Naive thymus-derived CD4-positive, alpha-beta T cell (primary cell): ENCODE results near the gene UBA6. TPM values are rescaled to one million over a fixed set of nuclear protein-coding genes. Genes with fewer than 3 reads are reported as not detected.

Experiments
- ATAC-seq: fragments of 150-1000 bp; cut with Tn5 transposase; 2 replicates; pipeline ENCODE4 v1.10.0; 2021; ENCODE audit warnings: mild to moderate bottlenecking, moderate library complexity
- CTCF ChIA-PET: fragments of 350-600 bp; sonication (Branson Sonifier 250); formaldehyde crosslinking; loops from one replicate; lab custom pipeline; 2021; ENCODE audit warnings: antibody characterized with exemption; lab: Charles Lee
- POLR2A ChIA-PET: fragments of 350-600 bp; sonication (Branson Sonifier 250); formaldehyde crosslinking; loops from one replicate; lab custom pipeline; 2021; ENCODE audit warnings: antibody characterized with exemption, inconsistent platforms; lab: Charles Lee
- DNase-seq, 9 donors: peaks; one replicate each; pipeline versions ENCODE4 v3.0.0 to v3.0.0-alpha.2; 2020 to 2022; ENCODE audit warnings: mixed read lengths in 1 of 9
- H3K27ac ChIP-seq: one replicate; pipeline ENCODE4 v1.7.0; 2013; ENCODE audit warnings: mild to moderate bottlenecking, low read depth, low read length, moderate library complexity
- H3K27me3 ChIP-seq, 2 donors: one replicate each; pipeline ENCODE4 v1.7.0; 2013; ENCODE audit warnings: low read length in 2 of 2, mild to moderate bottlenecking in 2 of 2, moderate library complexity in 2 of 2; ENCODE audit not compliant: control insufficient read depth in 2 of 2, insufficient read depth in 2 of 2
- H3K36me3 ChIP-seq, 3 experiments: 1 replicate in 2 of 3; 2 replicates in 1 of 3; pipeline ENCODE4 v1.7.0; 2013; ENCODE audit warnings: low read length in 3 of 3, mild to moderate bottlenecking in 3 of 3, moderate library complexity in 1 of 3; ENCODE audit not compliant: insufficient read depth in 3 of 3, control insufficient read depth in 2 of 3
- H3K4me1 ChIP-seq, 2 donors: one replicate each; pipeline ENCODE4 v1.7.0; 2013; ENCODE audit warnings: low read length in 2 of 2, mild to moderate bottlenecking in 2 of 2, moderate library complexity in 1 of 2; ENCODE audit not compliant: control insufficient read depth in 2 of 2, insufficient read depth in 2 of 2
- H3K4me3 ChIP-seq: 2 replicates; pipeline ENCODE4 v1.7.0; 2013; ENCODE audit warnings: mild to moderate bottlenecking, low read length
- H3K9me3 ChIP-seq, 3 experiments: 1 replicate in 2 of 3; 2 replicates in 1 of 3; pipeline ENCODE4 v1.7.0; 2013; ENCODE audit warnings: low read length in 3 of 3; ENCODE audit not compliant: control insufficient read depth in 2 of 3
- H3K27ac Mint-ChIP-seq, 9 donors: one replicate each; pipeline ENCODE4 v1.8.0; 2020 to 2022; ENCODE audit warnings: mixed read lengths in 9 of 9, mild to moderate bottlenecking in 8 of 9, moderate library complexity in 5 of 9, inconsistent platforms in 2 of 9
- H3K27me3 Mint-ChIP-seq, 5 donors: one replicate each; pipeline ENCODE4 v1.8.0; 2021 to 2022; ENCODE audit warnings: mixed read lengths in 5 of 5, mild to moderate bottlenecking in 1 of 5
- H3K36me3 Mint-ChIP-seq, 5 donors: one replicate each; pipeline ENCODE4 v1.8.0; 2020 to 2022; ENCODE audit warnings: mixed read lengths in 5 of 5, mild to moderate bottlenecking in 3 of 5, inconsistent platforms in 1 of 5
- H3K4me1 Mint-ChIP-seq, 7 donors: one replicate each; pipeline ENCODE4 v1.8.0; 2020 to 2022; ENCODE audit warnings: mixed read lengths in 7 of 7, mild to moderate bottlenecking in 3 of 7, inconsistent platforms in 1 of 7
- H3K4me3 Mint-ChIP-seq, 10 donors: one replicate each; pipeline ENCODE4 v1.8.0; 2020 to 2022; ENCODE audit warnings: mild to moderate bottlenecking in 10 of 10, mixed read lengths in 10 of 10, moderate library complexity in 6 of 10, inconsistent platforms in 2 of 10
- H3K9me3 Mint-ChIP-seq, 11 donors: one replicate each; pipeline ENCODE4 v1.8.0; 2020 to 2022; ENCODE audit warnings: mixed read lengths in 11 of 11, mild to moderate bottlenecking in 4 of 11, inconsistent platforms in 1 of 11, moderate library complexity in 1 of 11
- intact Hi-C, 2 donors: fragments of 100-400 bp; cut with micrococcal nuclease; formaldehyde crosslinking; loops; one replicate each; pipeline ENCODE4 v1.15.1; 2023
- polyA plus RNA-seq, 2 donors: library from polyadenylated mRNA; unstranded; fragments of 300-500 nt; fragmentation: Illumina TruSeq; gene quantifications; one replicate each; pipeline ENCODE4 v1.2.3, GENCODE V29; 2021
- total RNA-seq, 6 experiments: library from RNA in 5 of 6; stranded (reverse) in 5 of 6; gene quantifications; 1 replicate in 5 of 6; 2 replicates in 1 of 6; pipeline ENCODE4 v1.2.3 and lab custom pipeline; 2021 to 2026

The UBA6 gene
- total and polyA plus RNA-seq, 7 experiments from 2014 or later: 14.9 to 84.4 (median 36.5) TPM

DNA sequence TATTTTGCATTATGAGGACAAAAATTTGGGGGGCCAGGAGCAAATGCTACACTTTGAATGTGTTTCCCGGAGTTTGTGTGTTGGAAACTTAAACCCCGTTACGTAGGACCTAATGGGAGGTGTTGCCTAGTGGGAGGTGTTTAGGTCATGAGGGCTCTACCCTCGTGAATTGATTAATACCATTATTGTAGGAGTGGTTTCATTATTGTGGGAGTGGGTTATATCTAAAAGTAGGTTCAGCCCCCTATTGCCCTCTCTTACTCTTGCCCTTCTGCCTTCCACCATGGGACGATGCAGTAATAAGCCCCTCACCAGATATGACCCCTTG lies 15.5 kb downstream of the UBA6 start:
- peaks cover 0 to 18% (median 0%) of the 10 kb centered on the region in 3 experiments for H3K36me3 ChIP-seq
- Mint-ChIP-seq H3K36me3 (peaks cover 0 to 46% (median 29%) of the 10 kb centered on the region in 5 donors), H3K4me1 (peaks cover 13 to 55% (median 43%) of the 10 kb centered on the region in 7 donors), H3K9me3 (peaks cover 0 to under 1% (median 0%) of the 10 kb centered on the region in 11 donors), H3K27ac (peak overlapping the region in 1 of 9 donors; percentile 80), H3K27me3 (no peaks in the 10 kb centered on the region), H3K4me3 (peak overlapping the region in 1 of 10 donors; percentile 52)
- ChIA-PET CTCF (no interaction called here), POLR2A (no interaction called here)
- DNase-seq (no peak), ATAC-seq (no peak)
- no peak overlapping the region for H3K27ac ChIP-seq
- no peaks in the 10 kb centered on the region for H3K9me3 ChIP-seq
- intact Hi-C loops: no loop called here
- H3K27me3 ChIP-seq: no peaks in the 10 kb centered on the region
- H3K4me3 ChIP-seq: no peak overlapping the region
- H3K4me1 ChIP-seq: no peaks in the 10 kb centered on the region

DNA sequence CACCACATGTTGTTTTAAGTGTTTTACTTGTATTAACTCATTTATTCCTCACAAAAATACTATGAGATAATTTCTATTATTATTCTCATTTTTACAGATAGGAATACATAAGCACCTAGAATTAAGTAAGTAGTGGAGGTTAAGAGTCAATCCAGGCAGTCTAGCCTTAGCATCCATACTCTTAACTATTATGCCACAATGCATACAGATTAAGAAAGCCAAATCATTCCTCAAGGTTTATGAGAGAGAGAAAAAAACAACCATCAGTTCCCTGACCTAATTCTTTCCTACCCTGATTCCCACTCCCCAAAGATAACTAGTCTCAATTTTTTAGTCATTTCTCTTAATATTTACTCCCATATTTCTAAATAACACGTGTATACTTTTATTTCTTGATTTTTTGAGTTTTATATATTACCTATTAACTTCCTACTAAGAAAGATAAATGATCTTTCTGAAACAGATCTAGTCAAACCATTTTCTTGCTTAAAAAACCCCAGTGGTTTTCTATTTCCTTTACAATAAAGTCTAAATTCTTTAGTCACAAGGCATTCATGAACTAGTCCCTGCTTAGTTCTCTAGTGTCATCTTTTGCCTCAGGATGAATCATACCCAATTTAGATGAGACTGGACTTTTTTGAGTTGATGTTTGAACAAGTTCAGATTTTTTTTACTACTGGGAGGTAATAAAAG lies 16.0 kb downstream of the UBA6 start:
- ATAC-seq (no peak), DNase-seq (no peak)
- ChIA-PET POLR2A (no interaction called here), CTCF (no interaction called here)
- Mint-ChIP-seq H3K4me3 (peak overlapping the region in 1 of 10 donors; percentile 52), H3K36me3 (peaks cover 0 to 44% (median 24%) of the 10 kb centered on the region in 5 donors), H3K4me1 (peaks cover 12 to 53% (median 37%) of the 10 kb centered on the region in 7 donors), H3K27ac (peak overlapping the region in 1 of 9 donors; percentile 80), H3K27me3 (no peaks in the 10 kb centered on the region), H3K9me3 (no peaks in the 10 kb centered on the region)
- H3K27ac ChIP-seq: no peak overlapping the region
- intact Hi-C loops: no loop called here
- H3K36me3 ChIP-seq: peaks cover 0 to 20% (median under 1%) of the 10 kb centered on the region in 3 experiments
- no peak overlapping the region for H3K4me3 ChIP-seq
- H3K27me3 ChIP-seq: no peaks in the 10 kb centered on the region
- no peaks in the 10 kb centered on the region for H3K9me3 ChIP-seq
- no peaks in the 10 kb centered on the region for H3K4me1 ChIP-seq

DNA sequence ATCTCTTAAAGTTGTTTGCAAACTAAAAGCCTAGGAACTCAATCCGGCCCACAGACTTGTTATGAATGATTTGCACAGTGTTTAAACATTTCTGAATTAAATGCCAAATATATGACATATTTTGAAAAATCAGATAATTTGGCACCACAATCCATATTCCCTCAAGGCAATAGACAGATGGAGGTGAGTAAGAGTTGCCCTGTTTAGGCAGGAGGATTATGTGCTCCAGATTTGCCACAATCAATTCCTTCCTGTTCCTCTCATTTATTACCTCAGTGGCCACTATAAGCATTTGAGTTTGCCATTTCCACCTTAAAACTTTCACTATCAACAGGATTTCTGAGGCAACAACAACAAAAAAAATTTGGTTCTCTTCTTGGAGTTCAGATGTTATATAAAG lies 18.7 kb downstream of the UBA6 start:
- intact Hi-C loops: no loop called here
- Histone ChIP-seq H3K4me1 (no peaks in the 10 kb centered on the region), H3K27me3 (no peaks in the 10 kb centered on the region), H3K9me3 (no peaks in the 10 kb centered on the region), H3K36me3 (peaks cover 4 to 23% (median 12%) of the 10 kb centered on the region in 3 experiments), H3K4me3 (no peak overlapping the region), H3K27ac (no peak overlapping the region)
- ChIA-PET POLR2A (no interaction called here), CTCF (no interaction called here)
- H3K36me3 Mint-ChIP-seq: peaks cover 0 to 40% (median 26%) of the 10 kb centered on the region in 5 donors
- H3K9me3 Mint-ChIP-seq: no peaks in the 10 kb centered on the region
- peak overlapping the region in 1 of 9 donors; percentile 69 for H3K27ac Mint-ChIP-seq
- no peak overlapping the region for H3K4me3 Mint-ChIP-seq
- DNase-seq (no peak), ATAC-seq (no peak)
- H3K4me1 Mint-ChIP-seq: peaks cover 0 to 37% (median 23%) of the 10 kb centered on the region in 7 donors
- H3K27me3 Mint-ChIP-seq: no peaks in the 10 kb centered on the region

DNA sequence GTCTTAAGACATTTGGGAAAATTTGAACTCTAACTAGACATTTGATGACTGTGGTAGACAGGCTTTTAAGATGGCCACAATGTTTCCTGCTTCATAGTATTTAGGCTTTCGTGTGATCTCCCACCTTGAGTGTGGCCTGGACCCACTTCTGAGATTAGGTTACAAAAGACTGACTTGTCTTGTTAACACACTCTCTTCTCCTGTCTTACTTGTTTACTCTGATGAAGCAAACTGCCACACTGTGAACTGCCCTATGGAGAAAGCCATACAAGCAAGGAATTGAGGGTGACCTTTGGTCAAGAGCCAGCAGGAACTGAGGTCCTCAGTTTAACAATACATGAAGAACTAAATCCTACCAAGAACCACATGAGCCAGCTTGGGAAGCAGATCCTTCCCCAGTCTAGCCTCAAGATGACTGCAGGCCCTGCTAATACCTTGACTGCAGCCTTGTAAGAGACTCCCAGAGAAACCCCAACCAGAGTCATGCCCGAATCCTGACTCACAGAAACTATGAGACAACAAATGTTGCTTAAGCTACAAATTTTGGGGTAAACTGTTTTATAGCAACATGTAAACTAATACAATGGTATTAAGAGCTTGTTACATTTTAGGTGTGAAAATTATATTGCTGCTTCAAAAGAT lies 20.3 kb downstream of the UBA6 start:
- ChIA-PET CTCF (no interaction called here), POLR2A (interaction anchor here (0.6 kb wide), 1 partner anchor 18 kb away, joined by 4 read pairs; no protein-coding TSS in a partner anchor)
- no peak overlapping the region for H3K4me3 ChIP-seq
- H3K9me3 ChIP-seq: no peaks in the 10 kb centered on the region
- DNase-seq (no peak), ATAC-seq (no peak)
- H3K4me3 Mint-ChIP-seq: no peak overlapping the region
- peak overlapping the region in 2 of 9 donors; percentile 6 to 65 for H3K27ac Mint-ChIP-seq
- H3K36me3 ChIP-seq: peaks cover 10 to 35% (median 17%) of the 10 kb centered on the region in 3 experiments
- intact Hi-C loops: no loop called here
- no peaks in the 10 kb centered on the region for H3K27me3 Mint-ChIP-seq
- H3K36me3 Mint-ChIP-seq: peaks cover 6 to 45% (median 31%) of the 10 kb centered on the region in 5 donors
- H3K4me1 ChIP-seq: no peaks in the 10 kb centered on the region
- no peak overlapping the region for H3K27ac ChIP-seq
- no peaks in the 10 kb centered on the region for H3K9me3 Mint-ChIP-seq
- no peaks in the 10 kb centered on the region for H3K27me3 ChIP-seq
- H3K4me1 Mint-ChIP-seq: peaks cover 0 to 31% (median 13%) of the 10 kb centered on the region in 7 donors

DNA sequence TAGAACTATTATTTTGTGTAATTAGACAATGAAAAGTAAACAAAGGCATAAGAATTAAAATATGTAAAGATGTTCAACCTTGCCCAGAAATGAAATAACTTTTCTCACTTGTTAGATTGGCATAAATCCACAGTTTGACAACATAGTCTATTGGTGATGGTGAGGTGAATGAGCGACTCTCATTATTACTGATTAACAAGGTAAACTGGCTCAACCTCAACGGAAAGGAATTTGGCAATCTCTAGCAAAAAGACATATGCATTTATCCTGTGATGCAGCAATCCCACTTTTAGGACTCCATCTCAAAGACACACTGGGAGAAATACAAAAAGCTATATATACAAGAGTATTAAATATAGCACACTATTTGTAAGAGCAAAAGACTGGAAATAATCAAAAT lies 22.3 kb downstream of the UBA6 start:
- H3K36me3 Mint-ChIP-seq: peaks cover 6 to 57% (median 46%) of the 10 kb centered on the region in 5 donors

DNA sequence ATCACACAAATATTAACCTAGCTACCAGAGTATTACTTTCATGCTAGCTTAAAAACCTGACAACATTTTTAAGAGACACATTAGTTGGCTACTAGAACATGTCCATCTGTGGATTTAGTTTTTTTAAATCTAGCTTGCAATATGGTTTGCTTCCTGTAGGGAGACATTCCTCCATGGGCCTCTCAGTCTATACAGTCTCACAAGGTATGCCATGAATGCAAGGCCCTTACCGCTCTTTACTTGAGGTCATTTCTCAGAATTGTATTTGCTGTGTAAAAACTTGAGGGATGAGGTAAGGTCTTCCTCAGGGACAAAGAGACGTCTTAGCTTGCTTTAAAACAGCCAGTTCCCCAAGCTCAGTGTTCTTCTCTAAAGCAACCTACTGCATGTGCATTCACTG lies 26.9 kb downstream of the UBA6 start:
- H3K4me1 ChIP-seq: no peaks in the 10 kb centered on the region
- H3K4me3 Mint-ChIP-seq: no peak overlapping the region
- intact Hi-C loops: no loop called here
- ChIA-PET CTCF (interaction anchor here (0.6 kb wide), 1 partner anchor 50 kb away, joined by 4 read pairs; no protein-coding TSS in a partner anchor), POLR2A (no interaction called here)
- no peak for DNase-seq
- no peaks in the 10 kb centered on the region for H3K9me3 Mint-ChIP-seq
- H3K27ac Mint-ChIP-seq: peak overlapping the region in 1 of 9 donors; percentile 25
- peaks cover 18 to 47% (median 25%) of the 10 kb centered on the region in 3 experiments for H3K36me3 ChIP-seq
- H3K27ac ChIP-seq: no peak overlapping the region
- peaks cover 0 to 5% (median 0%) of the 10 kb centered on the region in 7 donors for H3K4me1 Mint-ChIP-seq
- peaks cover 15 to 55% (median 50%) of the 10 kb centered on the region in 5 donors for H3K36me3 Mint-ChIP-seq
- H3K4me3 ChIP-seq: no peak overlapping the region
- no peaks in the 10 kb centered on the region for H3K27me3 ChIP-seq
- H3K27me3 Mint-ChIP-seq: no peaks in the 10 kb centered on the region
- H3K9me3 ChIP-seq: no peaks in the 10 kb centered on the region
- no peak for ATAC-seq

More for the DNA sequence above, 22.3 kb downstream of the UBA6 start:
- H3K4me1 Mint-ChIP-seq: peaks cover 0 to 18% (median 0%) of the 10 kb centered on the region in 7 donors
- H3K4me3 Mint-ChIP-seq: no peak overlapping the region
- no peaks in the 10 kb centered on the region for H3K4me1 ChIP-seq
- no peaks in the 10 kb centered on the region for H3K27me3 ChIP-seq
- peaks cover 14 to 44% (median 20%) of the 10 kb centered on the region in 3 experiments for H3K36me3 ChIP-seq
- no peak overlapping the region for H3K4me3 ChIP-seq
- intact Hi-C loops: no loop called here
- no peaks in the 10 kb centered on the region for H3K9me3 ChIP-seq
- ATAC-seq (no peak), DNase-seq (no peak)
- H3K27ac Mint-ChIP-seq: peak overlapping the region in 1 of 9 donors; percentile 66
- POLR2A ChIA-PET: no interaction called here
- H3K27me3 Mint-ChIP-seq: no peaks in the 10 kb centered on the region
- H3K9me3 Mint-ChIP-seq: no peaks in the 10 kb centered on the region
- no peak overlapping the region for H3K27ac ChIP-seq
- CTCF ChIA-PET: no interaction called here
